ENCODE measurements around the gene KLKB1. TPM values are rescaled to one million over a fixed set of nuclear protein-coding genes. Genes with fewer than 3 reads are reported as not detected.
"Not testable (repeated sequence)": the region's sequence is repeated elsewhere in the genome, so short reads cannot be mapped to it uniquely, and the experiment has no call there.

KLKB1 gene
- total RNA-seq, 1 donor from 2014 or later = 1.6 TPM

DNA sequence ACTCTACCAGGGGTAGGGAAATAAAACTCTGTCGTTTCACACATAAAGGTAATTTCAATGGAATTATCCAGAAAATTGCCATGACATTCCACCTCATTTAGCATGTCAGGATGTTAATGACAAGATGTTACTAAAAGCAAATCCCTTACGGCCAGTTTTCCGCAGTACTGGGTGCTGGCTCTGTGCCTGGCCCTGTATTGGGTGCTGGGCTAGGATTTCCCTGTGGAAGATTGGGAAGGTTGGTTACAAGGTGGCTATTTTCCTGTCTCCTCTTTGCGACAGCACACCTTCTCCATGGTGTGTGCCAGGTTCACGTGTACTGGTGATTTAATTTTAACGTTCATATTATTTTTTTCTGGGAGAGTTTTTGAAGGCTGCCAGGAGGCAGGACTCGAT lies 13.1 kb downstream of the KLKB1 start:
- no peak for TF ChIP-seq CTCF (IDR thresholded peaks at IDR 0.05)
- no peaks in the 10 kb centered on the region for H3K36me3 ChIP-seq
- intact Hi-C loops (cut with DNase I) = no loop called here
- no peaks in the 10 kb centered on the region for H3K27me3 ChIP-seq (ENCODE audit: low read depth)
- no peak for DNase-seq
- H3K27ac ChIP-seq = no peak overlapping the region
- no peaks in the 10 kb centered on the region for H3K9me3 ChIP-seq
- H3K4me3 ChIP-seq = no peak overlapping the region
- ATAC-seq = no peak
- H3K4me1 ChIP-seq = no peaks in the 10 kb centered on the region

DNA sequence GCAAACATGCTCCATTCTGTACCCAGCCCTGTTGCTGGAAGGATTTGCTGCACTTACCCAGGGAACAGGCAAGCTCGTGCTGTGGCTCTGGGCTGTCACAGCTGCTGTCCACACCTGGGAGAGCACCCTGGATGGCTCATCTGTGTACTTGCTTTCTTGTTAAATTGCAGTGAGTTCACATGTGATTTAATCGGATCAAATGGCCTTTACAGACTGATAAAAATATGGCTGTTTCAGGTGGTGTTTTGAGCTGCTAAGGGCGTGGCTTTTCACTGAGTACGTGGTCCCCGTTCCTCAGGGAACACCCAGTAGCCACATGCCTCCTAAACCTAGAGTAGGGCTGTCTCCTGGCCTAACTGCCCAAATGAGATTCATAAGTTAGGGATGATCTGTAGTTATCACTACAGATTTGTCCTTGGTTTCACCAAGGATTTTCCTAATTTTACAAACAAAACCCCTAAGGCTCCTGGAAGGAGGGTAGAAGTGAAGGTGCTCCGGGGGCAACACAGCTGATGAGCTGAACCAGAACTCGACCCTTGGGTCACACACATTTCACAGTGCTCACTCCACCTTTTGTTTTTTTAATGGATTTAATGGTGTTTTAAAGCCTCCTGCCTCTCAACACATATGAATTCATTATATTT lies 13.7 kb downstream of the KLKB1 start:
- H3K36me3 ChIP-seq = no peaks in the 10 kb centered on the region
- intact Hi-C loops (cut with DNase I) = no loop called here
- no peak overlapping the region for H3K27ac ChIP-seq
- no peaks in the 10 kb centered on the region for H3K9me3 ChIP-seq
- DNase-seq (no peak), ATAC-seq (no peak)
- TF ChIP-seq CTCF (IDR thresholded peaks at IDR 0.05) = no peak
- no peaks in the 10 kb centered on the region for H3K4me1 ChIP-seq
- H3K27me3 ChIP-seq (ENCODE audit: low read depth) = no peaks in the 10 kb centered on the region
- no peak overlapping the region for H3K4me3 ChIP-seq

DNA sequence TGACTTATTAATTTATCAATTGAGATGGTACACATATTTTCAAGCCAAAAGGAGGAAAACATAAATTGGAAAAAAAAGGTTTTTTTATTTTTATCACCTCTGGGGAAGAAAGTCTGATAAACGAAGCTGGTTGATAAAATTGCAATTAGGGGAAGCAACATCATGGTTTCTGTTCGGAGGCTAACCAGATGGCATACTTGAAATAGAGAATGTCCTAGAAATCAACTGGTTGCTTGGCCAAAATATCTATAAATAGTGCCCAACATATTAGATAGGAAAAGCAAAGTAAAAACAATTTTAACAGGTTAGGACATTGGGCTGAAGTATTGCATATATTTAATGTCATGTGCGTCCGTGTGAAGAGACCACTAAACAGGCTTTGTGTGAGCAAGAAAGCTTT lies 14.3 kb downstream of the KLKB1 start:
- H3K4me1 ChIP-seq = no peaks in the 10 kb centered on the region
- intact Hi-C loops (cut with DNase I) = no loop called here
- H3K4me3 ChIP-seq = no peak overlapping the region
- no peak for TF ChIP-seq CTCF (IDR thresholded peaks at IDR 0.05)
- ATAC-seq (no peak), DNase-seq (no peak)
- no peak overlapping the region for H3K27ac ChIP-seq
- no peaks in the 10 kb centered on the region for H3K27me3 ChIP-seq (ENCODE audit: low read depth)
- no peaks in the 10 kb centered on the region for H3K9me3 ChIP-seq
- no peaks in the 10 kb centered on the region for H3K36me3 ChIP-seq

DNA sequence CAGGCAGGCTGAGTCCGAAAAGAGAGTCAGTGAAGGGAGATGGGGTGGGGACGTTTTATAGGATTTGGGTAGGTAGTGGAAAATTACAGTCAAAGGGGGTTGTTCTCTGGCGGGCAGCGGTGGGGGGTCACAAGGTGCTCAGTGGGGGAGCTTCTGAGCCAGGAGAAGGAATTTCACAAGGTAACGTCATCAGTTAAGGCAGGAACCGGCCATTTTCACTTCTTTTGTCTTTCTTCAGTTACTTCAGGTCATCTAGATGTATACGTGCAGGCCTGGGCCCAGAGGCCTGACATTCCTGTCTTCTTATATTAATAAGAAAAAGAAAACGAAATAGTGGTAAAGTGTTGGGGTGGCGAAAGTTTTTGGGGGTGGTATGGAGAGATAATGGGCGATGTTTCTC lies 14.7 kb downstream of the KLKB1 start:
- H3K4me1 ChIP-seq; H3K9me3 ChIP-seq; ATAC-seq; H3K27ac ChIP-seq; H3K4me3 ChIP-seq; intact Hi-C loops (cut with DNase I); H3K36me3 ChIP-seq; H3K27me3 ChIP-seq (ENCODE audit: low read depth); DNase-seq: not testable (repeated sequence)

DNA sequence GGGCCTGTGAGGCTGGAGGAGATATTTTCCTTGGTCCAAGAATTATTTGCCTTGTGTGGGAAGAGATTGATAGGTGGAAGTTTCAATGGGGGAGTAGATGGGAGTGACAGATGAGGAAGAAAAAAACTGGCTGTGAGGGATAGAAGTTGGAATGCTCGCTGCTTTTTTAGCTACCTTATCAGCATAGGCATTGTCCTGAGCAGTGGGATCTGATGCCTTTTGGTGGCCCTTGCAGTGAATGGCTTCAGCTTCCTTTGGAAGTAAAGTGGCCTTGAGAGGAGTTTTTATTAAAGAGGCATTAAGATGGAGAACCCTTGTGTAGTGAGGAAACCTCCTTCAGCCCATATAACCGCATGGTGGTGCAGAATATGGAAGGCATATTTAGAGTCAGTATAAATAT lies 16.0 kb downstream of the KLKB1 start:
- ATAC-seq = no peak
- TF ChIP-seq CTCF (IDR thresholded peaks at IDR 0.05) = no peak
- Histone ChIP-seq H3K9me3 (no peaks in the 10 kb centered on the region), H3K4me1 (no peaks in the 10 kb centered on the region), H3K36me3 (no peaks in the 10 kb centered on the region), H3K27ac (no peak overlapping the region), H3K4me3 (no peak overlapping the region), H3K27me3 (ENCODE audit: low read depth) (no peaks in the 10 kb centered on the region)
- intact Hi-C loops (cut with DNase I) = no loop called here
- DNase-seq = no peak

GRCh38 chr4:186244835-186245234 lies 17.5 kb downstream of the KLKB1 start:
- H3K4me3 ChIP-seq = no peak overlapping the region
- no peak for TF ChIP-seq CTCF (IDR thresholded peaks at IDR 0.05)
- no peaks in the 10 kb centered on the region for H3K4me1 ChIP-seq
- DNase-seq (no peak), ATAC-seq (no peak)
- intact Hi-C loops (cut with DNase I) = no loop called here
- H3K27me3 ChIP-seq (ENCODE audit: low read depth) = no peaks in the 10 kb centered on the region
- no peak overlapping the region for H3K27ac ChIP-seq
- no peaks in the 10 kb centered on the region for H3K9me3 ChIP-seq
- no peaks in the 10 kb centered on the region for H3K36me3 ChIP-seq

GRCh38 chr4:186247062-186247752 lies 19.9 kb downstream of the KLKB1 start:
- H3K4me1 ChIP-seq; DNase-seq; intact Hi-C loops (cut with DNase I); ATAC-seq; H3K36me3 ChIP-seq; H3K27ac ChIP-seq; H3K9me3 ChIP-seq; H3K27me3 ChIP-seq (ENCODE audit: low read depth); H3K4me3 ChIP-seq: not testable (repeated sequence)

Data from lower lobe of right lung (tissue), 2 donors.